Liver (tissue), 9 donors: ENCODE measurements around the gene PHYHD1. TPM values are rescaled to one million over a fixed set of nuclear protein-coding genes. Genes with fewer than 3 reads are reported as not detected.

Source experiments
- DNase-seq: peaks from one replicate; pipeline ENCODE4 v3.0.0-alpha.2; 2017; ENCODE audit warnings: low spot score
- H3K27ac ChIP-seq, 2 donors: one replicate each; pipeline ENCODE4 v1.7.0; 2013; ENCODE audit warnings: inconsistent platforms in 2 of 2, low read length in 2 of 2, control low read depth in 1 of 2, low read depth in 1 of 2, mild to moderate bottlenecking in 1 of 2
- H3K27me3 ChIP-seq, 4 donors: one replicate each; pipeline versions ENCODE4 v1.6.1 to v1.7.0; 2013; ENCODE audit warnings: low read length in 3 of 4, inconsistent platforms in 1 of 4, mild to moderate bottlenecking in 1 of 4, moderate library complexity in 1 of 4; ENCODE audit not compliant: control insufficient read depth in 4 of 4, insufficient read depth in 4 of 4
- H3K36me3 ChIP-seq, 4 donors: one replicate each; pipeline versions ENCODE4 v1.6.1 to v1.7.0; 2013; ENCODE audit warnings: low read length in 3 of 4, mild to moderate bottlenecking in 3 of 4, low read depth in 1 of 4, moderate library complexity in 1 of 4; ENCODE audit not compliant: control insufficient read depth in 4 of 4, insufficient read depth in 3 of 4
- H3K4me1 ChIP-seq, 4 donors: one replicate each; pipeline versions ENCODE4 v1.6.1 to v1.7.0; 2013; ENCODE audit warnings: low read length in 3 of 4, mild to moderate bottlenecking in 3 of 4, moderate library complexity in 1 of 4; ENCODE audit not compliant: control insufficient read depth in 4 of 4, insufficient read depth in 4 of 4
- H3K4me3 ChIP-seq, 3 donors: one replicate each; pipeline versions ENCODE4 v1.6.1 to v1.7.0; 2013; ENCODE audit warnings: low read length in 3 of 3, control low read depth in 1 of 3, low read depth in 1 of 3, mild to moderate bottlenecking in 1 of 3
- H3K9ac ChIP-seq, 2 donors: one replicate each; pipeline ENCODE4 v1.7.0; 2013; ENCODE audit warnings: low read length in 2 of 2, mild to moderate bottlenecking in 2 of 2, moderate library complexity in 2 of 2, control low read depth in 1 of 2, low read depth in 1 of 2
- H3K9me3 ChIP-seq, 4 donors: one replicate each; pipeline versions ENCODE4 v1.6.1 to v1.7.0; 2013; ENCODE audit warnings: low read length in 3 of 4; ENCODE audit not compliant: control insufficient read depth in 4 of 4
- EGR1 ChIP-seq, 2 donors: IDR thresholded peaks; 2 replicates each; pipeline ENCODE4 v1.6.1; 2016 to 2018; ENCODE audit warnings: antibody characterized with exemption in 2 of 2, low read depth in 2 of 2
- FOXA1 ChIP-seq: IDR thresholded peaks from 2 replicates; pipeline ENCODE4 v1.6.1; 2016; ENCODE audit warnings: antibody characterized with exemption
- FOXA2 ChIP-seq: IDR thresholded peaks from 2 replicates; pipeline ENCODE4 v1.6.1; 2016; ENCODE audit warnings: antibody characterized with exemption
- GABPA ChIP-seq, 2 donors: IDR thresholded peaks in 1 of 2; conservative IDR thresholded peaks in 1 of 2; 2 replicates each; pipeline ENCODE4 v1.6.1; 2016; ENCODE audit warnings: antibody characterized with exemption in 2 of 2, mild to moderate bottlenecking in 1 of 2, moderate library complexity in 1 of 2
- HNF4A ChIP-seq, 2 donors: conservative IDR thresholded peaks; 2 replicates each; pipeline ENCODE4 v1.6.1; 2016; ENCODE audit warnings: antibody characterized with exemption in 2 of 2, mild to moderate bottlenecking in 2 of 2
- HNF4G ChIP-seq: IDR thresholded peaks from 2 replicates; pipeline ENCODE4 v1.6.1; 2016; ENCODE audit warnings: antibody characterized with exemption
- JUND ChIP-seq, 2 donors: IDR thresholded peaks; 2 replicates each; pipeline ENCODE4 v1.6.1; 2016; ENCODE audit warnings: antibody characterized with exemption in 2 of 2
- NR2F2 ChIP-seq: IDR thresholded peaks from 2 replicates; pipeline ENCODE4 v1.6.1; 2016; ENCODE audit warnings: antibody characterized with exemption
- RAD21 ChIP-seq, 2 donors: IDR thresholded peaks; 2 replicates each; pipeline ENCODE4 v1.6.1; 2016; ENCODE audit warnings: antibody characterized with exemption in 2 of 2, mild to moderate bottlenecking in 2 of 2
- RXRA ChIP-seq, 2 donors: IDR thresholded peaks; 2 replicates each; pipeline ENCODE4 v1.6.1; 2017 to 2018; ENCODE audit warnings: antibody characterized with exemption in 2 of 2, mild to moderate bottlenecking in 1 of 2
- SP1 ChIP-seq: IDR thresholded peaks from 2 replicates; pipeline ENCODE4 v1.6.1; 2018; ENCODE audit warnings: antibody characterized with exemption, mild to moderate bottlenecking
- TAF1 ChIP-seq: conservative IDR thresholded peaks from 2 replicates; pipeline ENCODE4 v1.6.1; 2016; ENCODE audit warnings: antibody characterized with exemption, mild to moderate bottlenecking
- YY1 ChIP-seq: IDR thresholded peaks from 2 replicates; pipeline ENCODE4 v1.6.1; 2016; ENCODE audit warnings: antibody characterized with exemption, mild to moderate bottlenecking
- WGBS: extraction: QIAGEN DNeasy Blood & Tissue Kit; methylation state at CpG from one replicate; pipeline ENCODE4 v1.1.7; 2013; 5-methylcytosine and 5-hydroxymethylcytosine counted together
- polyA plus RNA-seq, 2 donors: library from polyadenylated mRNA; stranded (reverse) in 1 of 2; unstranded in 1 of 2; fragments of 200-250 nt in 1 of 2; fragments of >200 nt in 1 of 2; fragmentation: Nextera tagmentation in 1 of 2; extraction: Ambion mirVana in 1 of 2; gene quantifications; one replicate each; pipeline versions ENCODE4 v1.2.1 to v1.2.3, GENCODE V29; 2013 to 2015
- total RNA-seq, 2 donors: library from RNA; depleted of rRNA; stranded (reverse); fragments of >200 nt; gene quantifications; one replicate each; pipeline ENCODE4 v1.2.3, GENCODE V29; 2014
- TF ChIP-seq, protein P1 (sequence below): IDR thresholded peaks from 2 replicates; pipeline ENCODE4 v1.6.1; 2016; ENCODE audit warnings: antibody characterized with exemption
- TF ChIP-seq, protein P2 (sequence below): fragments of 150-350 bp; IDR thresholded peaks from 2 replicates; pipeline ENCODE4 v1.5.1; 2017; ENCODE audit warnings: improper control_type of control experiment, low read depth, low read length; ENCODE audit not compliant: missing input control
- TF ChIP-seq, protein P3 (sequence below): IDR thresholded peaks from 2 replicates; pipeline ENCODE4 v1.6.1; 2016; ENCODE audit warnings: antibody characterized with exemption
- TF ChIP-seq, protein P4 (sequence below): IDR thresholded peaks from 2 replicates; pipeline ENCODE4 v1.6.1; 2016; ENCODE audit warnings: antibody characterized with exemption, mild to moderate bottlenecking
- TF ChIP-seq, protein P5 (sequence below): IDR thresholded peaks from 2 replicates; pipeline ENCODE4 v1.6.1; 2016; ENCODE audit warnings: antibody characterized with exemption
- donor health status: healthy.
- donor health status: healthy.
- donor health status: healthy.
- donor health status: healthy.
- donor health status: healthy.

PHYHD1 gene
- total and polyA plus RNA-seq, 4 donors, result 9.2 to 72.8 (median 31.3) TPM

DNA sequence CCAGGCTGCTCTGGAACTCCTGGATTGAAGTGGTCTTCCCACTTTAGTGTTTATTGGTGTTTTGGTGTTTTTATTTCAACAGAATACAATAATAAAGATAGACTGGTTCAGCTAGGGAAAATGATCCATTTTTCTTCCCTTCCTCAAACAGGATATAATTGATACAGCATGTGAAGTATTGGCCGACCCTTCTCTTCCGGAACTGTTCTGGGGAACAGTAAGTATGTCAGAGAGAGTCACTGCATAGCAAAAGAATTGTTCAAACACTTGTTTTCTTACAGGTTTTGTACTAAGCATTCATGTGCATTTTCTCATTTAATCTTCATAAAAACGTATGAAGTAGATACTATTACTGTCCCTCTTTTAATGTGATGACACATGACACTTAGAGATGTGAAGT lies 58.3 kb downstream of the PHYHD1 start:
- Histone ChIP-seq H3K4me3 (no peak overlapping the region), H3K27ac (no peak overlapping the region), H3K9ac (no peak overlapping the region), H3K4me1 (peaks cover 0 to 2% (median 1%) of the 10 kb centered on the region in 4 donors), H3K27me3 (no peaks in the 10 kb centered on the region), H3K36me3 (peaks cover 14 to 54% (median 40%) of the 10 kb centered on the region in 4 donors), H3K9me3 (no peaks in the 10 kb centered on the region)
- WGBS, result 92% methylated on average over 3 of the region's 3 CpGs
- no peak for DNase-seq
- TF ChIP-seq HNF4A (conservative IDR thresholded peaks at IDR 0.05) (no peak), FOXA2 (no peak), NR2F2 (no peak), JUND (IDR thresholded peaks at IDR 0.05) (no peak), HNF4G (no peak), GABPA (IDR thresholded peaks at IDR 0.05 in 1 of 2, conservative IDR thresholded peaks at IDR 0.05 in 1 of 2) (no peak), TAF1 (no peak), RAD21 (IDR thresholded peaks at IDR 0.05) (no peak), YY1 (no peak), EGR1 (IDR thresholded peaks at IDR 0.05; ENCODE audit: low read depth in 2 of 2) (no peak)
- TF ChIP-seq, protein P1, sequence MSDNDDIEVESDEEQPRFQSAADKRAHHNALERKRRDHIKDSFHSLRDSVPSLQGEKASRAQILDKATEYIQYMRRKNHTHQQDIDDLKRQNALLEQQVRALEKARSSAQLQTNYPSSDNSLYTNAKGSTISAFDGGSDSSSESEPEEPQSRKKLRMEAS, result no peak
- TF ChIP-seq, protein P2, sequence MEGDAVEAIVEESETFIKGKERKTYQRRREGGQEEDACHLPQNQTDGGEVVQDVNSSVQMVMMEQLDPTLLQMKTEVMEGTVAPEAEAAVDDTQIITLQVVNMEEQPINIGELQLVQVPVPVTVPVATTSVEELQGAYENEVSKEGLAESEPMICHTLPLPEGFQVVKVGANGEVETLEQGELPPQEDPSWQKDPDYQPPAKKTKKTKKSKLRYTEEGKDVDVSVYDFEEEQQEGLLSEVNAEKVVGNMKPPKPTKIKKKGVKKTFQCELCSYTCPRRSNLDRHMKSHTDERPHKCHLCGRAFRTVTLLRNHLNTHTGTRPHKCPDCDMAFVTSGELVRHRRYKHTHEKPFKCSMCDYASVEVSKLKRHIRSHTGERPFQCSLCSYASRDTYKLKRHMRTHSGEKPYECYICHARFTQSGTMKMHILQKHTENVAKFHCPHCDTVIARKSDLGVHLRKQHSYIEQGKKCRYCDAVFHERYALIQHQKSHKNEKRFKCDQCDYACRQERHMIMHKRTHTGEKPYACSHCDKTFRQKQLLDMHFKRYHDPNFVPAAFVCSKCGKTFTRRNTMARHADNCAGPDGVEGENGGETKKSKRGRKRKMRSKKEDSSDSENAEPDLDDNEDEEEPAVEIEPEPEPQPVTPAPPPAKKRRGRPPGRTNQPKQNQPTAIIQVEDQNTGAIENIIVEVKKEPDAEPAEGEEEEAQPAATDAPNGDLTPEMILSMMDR, result no peak
- TF ChIP-seq, protein P3, sequence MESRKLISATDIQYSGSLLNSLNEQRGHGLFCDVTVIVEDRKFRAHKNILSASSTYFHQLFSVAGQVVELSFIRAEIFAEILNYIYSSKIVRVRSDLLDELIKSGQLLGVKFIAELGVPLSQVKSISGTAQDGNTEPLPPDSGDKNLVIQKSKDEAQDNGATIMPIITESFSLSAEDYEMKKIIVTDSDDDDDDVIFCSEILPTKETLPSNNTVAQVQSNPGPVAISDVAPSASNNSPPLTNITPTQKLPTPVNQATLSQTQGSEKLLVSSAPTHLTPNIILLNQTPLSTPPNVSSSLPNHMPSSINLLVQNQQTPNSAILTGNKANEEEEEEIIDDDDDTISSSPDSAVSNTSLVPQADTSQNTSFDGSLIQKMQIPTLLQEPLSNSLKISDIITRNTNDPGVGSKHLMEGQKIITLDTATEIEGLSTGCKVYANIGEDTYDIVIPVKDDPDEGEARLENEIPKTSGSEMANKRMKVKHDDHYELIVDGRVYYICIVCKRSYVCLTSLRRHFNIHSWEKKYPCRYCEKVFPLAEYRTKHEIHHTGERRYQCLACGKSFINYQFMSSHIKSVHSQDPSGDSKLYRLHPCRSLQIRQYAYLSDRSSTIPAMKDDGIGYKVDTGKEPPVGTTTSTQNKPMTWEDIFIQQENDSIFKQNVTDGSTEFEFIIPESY, result no peak

DNA sequence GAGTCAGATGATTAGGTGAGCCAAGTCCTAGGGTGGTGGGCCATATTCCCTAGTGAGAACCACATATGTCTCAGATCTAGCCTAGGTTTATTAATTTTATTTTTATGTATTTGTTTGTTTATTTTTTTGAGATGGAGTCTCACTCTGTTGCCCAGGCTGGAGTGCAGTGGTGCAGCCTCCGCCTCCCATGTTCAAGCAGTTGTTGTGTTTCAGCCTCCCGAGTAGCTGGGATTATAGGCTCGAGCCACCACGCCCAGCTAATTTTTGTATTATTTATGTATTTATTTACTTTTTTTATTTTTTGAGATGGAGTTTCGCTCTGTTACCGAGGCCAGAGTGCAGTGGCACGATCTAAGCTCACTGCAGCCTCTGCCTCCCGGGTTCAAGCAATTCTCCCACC lies 62.8 kb downstream of the PHYHD1 start:
- Histone ChIP-seq H3K4me1 (no peaks in the 10 kb centered on the region), H3K27me3 (no peaks in the 10 kb centered on the region), H3K9me3 (no peaks in the 10 kb centered on the region), H3K36me3 (peaks cover 19 to 84% (median 64%) of the 10 kb centered on the region in 4 donors), H3K27ac (no peak overlapping the region), H3K9ac (no peak overlapping the region), H3K4me3 (no peak overlapping the region)
- TF ChIP-seq NR2F2, result no peak
- WGBS, result 99% methylated on average over 8 of the region's 8 CpGs
- no peak for DNase-seq

DNA sequence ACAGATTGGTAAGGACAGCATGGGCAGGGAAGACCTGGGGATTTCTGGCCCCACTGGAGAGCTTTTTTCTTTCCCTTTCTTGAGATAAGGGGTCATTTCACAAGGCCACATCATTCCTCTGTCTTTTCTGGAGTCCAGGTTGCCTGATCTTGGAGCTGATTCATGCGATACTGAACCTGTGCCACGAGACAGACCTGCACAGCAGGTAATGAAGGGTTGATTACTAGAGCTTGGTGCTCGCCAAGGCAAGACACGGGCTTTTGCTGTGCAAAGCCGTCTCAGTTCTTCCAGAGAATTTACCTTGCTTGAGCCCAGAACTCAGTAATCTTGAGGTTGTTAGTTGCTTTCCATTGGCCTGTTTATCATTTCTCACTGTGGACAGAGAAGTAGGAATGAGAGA lies 65.9 kb downstream of the PHYHD1 start:
- H3K9me3 ChIP-seq, result no peaks in the 10 kb centered on the region
- WGBS, result 97% methylated on average over 5 of the region's 5 CpGs
- H3K4me3 ChIP-seq, result no peak overlapping the region
- no peak overlapping the region for H3K9ac ChIP-seq
- no peak for DNase-seq
- TF ChIP-seq YY1 (no peak), GABPA (IDR thresholded peaks at IDR 0.05 in 1 of 2, conservative IDR thresholded peaks at IDR 0.05 in 1 of 2) (no peak), EGR1 (IDR thresholded peaks at IDR 0.05; ENCODE audit: low read depth in 2 of 2) (no peak), FOXA2 (no peak), TAF1 (no peak), RAD21 (IDR thresholded peaks at IDR 0.05) (no peak), NR2F2 (no peak), RXRA (IDR thresholded peaks at IDR 0.05) (no peak), SP1 (no peak), HNF4G (no peak), JUND (IDR thresholded peaks at IDR 0.05) (no peak), HNF4A (conservative IDR thresholded peaks at IDR 0.05) (no peak), FOXA1 (no peak)
- TF ChIP-seq, protein P2, result no peak
- TF ChIP-seq, protein P4, sequence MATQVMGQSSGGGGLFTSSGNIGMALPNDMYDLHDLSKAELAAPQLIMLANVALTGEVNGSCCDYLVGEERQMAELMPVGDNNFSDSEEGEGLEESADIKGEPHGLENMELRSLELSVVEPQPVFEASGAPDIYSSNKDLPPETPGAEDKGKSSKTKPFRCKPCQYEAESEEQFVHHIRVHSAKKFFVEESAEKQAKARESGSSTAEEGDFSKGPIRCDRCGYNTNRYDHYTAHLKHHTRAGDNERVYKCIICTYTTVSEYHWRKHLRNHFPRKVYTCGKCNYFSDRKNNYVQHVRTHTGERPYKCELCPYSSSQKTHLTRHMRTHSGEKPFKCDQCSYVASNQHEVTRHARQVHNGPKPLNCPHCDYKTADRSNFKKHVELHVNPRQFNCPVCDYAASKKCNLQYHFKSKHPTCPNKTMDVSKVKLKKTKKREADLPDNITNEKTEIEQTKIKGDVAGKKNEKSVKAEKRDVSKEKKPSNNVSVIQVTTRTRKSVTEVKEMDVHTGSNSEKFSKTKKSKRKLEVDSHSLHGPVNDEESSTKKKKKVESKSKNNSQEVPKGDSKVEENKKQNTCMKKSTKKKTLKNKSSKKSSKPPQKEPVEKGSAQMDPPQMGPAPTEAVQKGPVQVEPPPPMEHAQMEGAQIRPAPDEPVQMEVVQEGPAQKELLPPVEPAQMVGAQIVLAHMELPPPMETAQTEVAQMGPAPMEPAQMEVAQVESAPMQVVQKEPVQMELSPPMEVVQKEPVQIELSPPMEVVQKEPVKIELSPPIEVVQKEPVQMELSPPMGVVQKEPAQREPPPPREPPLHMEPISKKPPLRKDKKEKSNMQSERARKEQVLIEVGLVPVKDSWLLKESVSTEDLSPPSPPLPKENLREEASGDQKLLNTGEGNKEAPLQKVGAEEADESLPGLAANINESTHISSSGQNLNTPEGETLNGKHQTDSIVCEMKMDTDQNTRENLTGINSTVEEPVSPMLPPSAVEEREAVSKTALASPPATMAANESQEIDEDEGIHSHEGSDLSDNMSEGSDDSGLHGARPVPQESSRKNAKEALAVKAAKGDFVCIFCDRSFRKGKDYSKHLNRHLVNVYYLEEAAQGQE, result no peak
- TF ChIP-seq, protein P5, sequence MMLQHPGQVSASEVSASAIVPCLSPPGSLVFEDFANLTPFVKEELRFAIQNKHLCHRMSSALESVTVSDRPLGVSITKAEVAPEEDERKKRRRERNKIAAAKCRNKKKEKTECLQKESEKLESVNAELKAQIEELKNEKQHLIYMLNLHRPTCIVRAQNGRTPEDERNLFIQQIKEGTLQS, result no peak
- no peak overlapping the region for H3K27ac ChIP-seq
- H3K27me3 ChIP-seq, result no peaks in the 10 kb centered on the region
- peaks cover 19 to 66% (median 49%) of the 10 kb centered on the region in 4 donors for H3K36me3 ChIP-seq
- H3K4me1 ChIP-seq, result no peaks in the 10 kb centered on the region
